SK-N-SH treated with all-trans-retinoic acid at 6 μM for 48 hours (cell line): Measurements from ENCODE around the gene HADHA.

Experiments used
- ATAC-seq: fragments of 200-7000 bp; cut with Tn5 transposase; 3 replicates; pipeline ENCODE4 v1.9.1; 2020; ENCODE audit warnings: mild to moderate bottlenecking, moderate library complexity
- BACH2 ChIP-seq: fragments of 250-450 bp; sonication (Bioruptor Pico); IDR thresholded peaks from 2 replicates; pipeline ENCODE4 v1.9.0; 2021; ENCODE audit warnings: mild to moderate bottlenecking, borderline replicate concordance
- CREB5 ChIP-seq: fragments of 250-450 bp; sonication (Bioruptor Pico); IDR thresholded peaks from 2 replicates; pipeline ENCODE4 v1.5.1; 2020; ENCODE audit warnings: low read depth, mild to moderate bottlenecking, moderate library complexity
- CSDC2 ChIP-seq: fragments of 250-450 bp; sonication (Bioruptor Pico); IDR thresholded peaks from 2 replicates; pipeline ENCODE4 v1.5.0; 2020; ENCODE audit warnings: mild to moderate bottlenecking, moderate library complexity
- ESRRG ChIP-seq: fragments of 250-450 bp; sonication (Bioruptor Pico); IDR thresholded peaks from 2 replicates; pipeline ENCODE4 v1.6.1; 2021; ENCODE audit warnings: mild to moderate bottlenecking
- OSR1 ChIP-seq: fragments of 250-450 bp; sonication (Bioruptor Pico); IDR thresholded peaks from 2 replicates; pipeline ENCODE4 v1.8.0; 2022; ENCODE audit warnings: moderate library complexity, mild to moderate bottlenecking, inconsistent platforms
- PATZ1 ChIP-seq: fragments of 250-450 bp; sonication (Bioruptor Pico); IDR thresholded peaks from 2 replicates; pipeline ENCODE4 v1.8.0; 2020; ENCODE audit warnings: mild to moderate bottlenecking, moderate library complexity, borderline replicate concordance
- POU6F1 ChIP-seq: fragments of 250-450 bp; sonication (Bioruptor Pico); IDR thresholded peaks from 2 replicates; pipeline ENCODE4 v1.8.0; 2021; ENCODE audit warnings: low read depth, mild to moderate bottlenecking, moderate library complexity, borderline replicate concordance
- PPARA ChIP-seq: fragments of 250-450 bp; sonication (Bioruptor Pico); IDR thresholded peaks from 2 replicates; pipeline ENCODE4 v1.5.0; 2020; ENCODE audit warnings: mild to moderate bottlenecking, borderline replicate concordance
- RARB ChIP-seq: fragments of 250-450 bp; sonication (Bioruptor Pico); IDR thresholded peaks from 2 replicates; pipeline ENCODE4 v1.8.0; 2021; ENCODE audit warnings: mild to moderate bottlenecking, moderate library complexity
- TOX ChIP-seq: fragments of 250-450 bp; sonication (Bioruptor Pico); IDR thresholded peaks from 2 replicates; pipeline ENCODE4 v1.8.0; 2021; ENCODE audit warnings: mild to moderate bottlenecking, moderate library complexity, borderline replicate concordance
- TSHZ2 ChIP-seq: fragments of 250-450 bp; sonication (Bioruptor Pico); IDR thresholded peaks from 2 replicates; pipeline ENCODE4 v1.5.0; 2020; ENCODE audit warnings: mild to moderate bottlenecking, moderate library complexity
- ZC3H10 ChIP-seq: fragments of 250-450 bp; sonication (Bioruptor Pico); IDR thresholded peaks from 2 replicates; pipeline ENCODE4 v1.5.1; 2021; ENCODE audit warnings: mild to moderate bottlenecking, moderate library complexity
- ZFP3 ChIP-seq: fragments of 250-450 bp; sonication (Bioruptor Pico); IDR thresholded peaks from 2 replicates; pipeline ENCODE4 v1.5.0; 2020; ENCODE audit warnings: mild to moderate bottlenecking, moderate library complexity
- ZFP30 ChIP-seq: fragments of 450-650 bp; formaldehyde crosslinking; IDR thresholded peaks from 2 replicates; pipeline ENCODE4 v1.5.0; 2022; ENCODE audit warnings: mild to moderate bottlenecking, moderate library complexity
- ZNF565 ChIP-seq: fragments of 450-650 bp; formaldehyde crosslinking; conservative IDR thresholded peaks from 2 replicates; pipeline ENCODE4 v1.5.0; 2020; ENCODE audit warnings: low read depth, mild to moderate bottlenecking, moderate library complexity
- ZNF70 ChIP-seq: fragments of 450-650 bp; formaldehyde crosslinking; IDR thresholded peaks from 2 replicates; pipeline ENCODE4 v1.5.0; 2020; ENCODE audit warnings: mild to moderate bottlenecking, moderate library complexity
- ZNF8 ChIP-seq: fragments of 450-650 bp; formaldehyde crosslinking; IDR thresholded peaks from 2 replicates; pipeline ENCODE4 v1.5.0; 2020; ENCODE audit warnings: mild to moderate bottlenecking, moderate library complexity

Gene HADHA

GRCh38 chr2:26189123-26189522 lies 55.3 kb downstream of the HADHA start:
- no peak for ATAC-seq
- TF ChIP-seq ZC3H10 (CRISPR knock-in tag) (no peak), ZNF565 (no peak), ZNF8 (CRISPR knock-in tag) (no peak), PPARA (no peak), ZNF70 (CRISPR knock-in tag) (no peak), CSDC2 (CRISPR knock-in tag) (no peak), PATZ1 (CRISPR knock-in tag) (no peak)

- ATAC-seq: no peak
- no peak for TF ChIP-seq POU6F1
- no peak for TF ChIP-seq CREB5
- TF ChIP-seq ZNF565: no peak
- no peak for TF ChIP-seq TSHZ2 (CRISPR knock-in tag)
Observed at GRCh38 chr2:26187537-26188104, 56.8 kb downstream of the HADHA start.

GRCh38 chr2:26187114-26187513 lies 57.3 kb downstream of the HADHA start:
- no peak for TF ChIP-seq ESRRG (CRISPR knock-in tag)
- TF ChIP-seq CREB5: no peak
- TF ChIP-seq RARB: no peak
- TF ChIP-seq ZNF565: no peak
- TF ChIP-seq ZFP3 (CRISPR knock-in tag): no peak
- no peak for TF ChIP-seq POU6F1
- no peak for TF ChIP-seq TOX (CRISPR knock-in tag)
- TF ChIP-seq BACH2 (CRISPR knock-in tag): no peak
- no peak for TF ChIP-seq ZNF70 (CRISPR knock-in tag)
- TF ChIP-seq ZFP30 (CRISPR knock-in tag): no peak
- no peak for TF ChIP-seq PPARA
- no peak for TF ChIP-seq OSR1 (CRISPR knock-in tag)
- TF ChIP-seq ZC3H10 (CRISPR knock-in tag): no peak
- no peak for ATAC-seq
